Right cardiac atrium (tissue), 5 donors: ENCODE data around the gene ARHGAP25. TPM values are rescaled to one million over a fixed set of nuclear protein-coding genes. Genes with fewer than 3 reads are reported as not detected.

Source experiments
- ATAC-seq, 2 donors: fragments of 200-7000 bp; cut with Tn5 transposase; one replicate each; pipeline versions ENCODE4 v1.8.0 to v1.9.1; 2020; ENCODE audit warnings: moderate library complexity in 2 of 2, mild to moderate bottlenecking in 1 of 2
- DNase-seq, 3 donors: peaks; one replicate each; pipeline ENCODE4 v3.0.0-alpha.2; 2020
- H3K27ac ChIP-seq: one replicate; pipeline ENCODE4 v1.5.1; 2013; ENCODE audit warnings: mild to moderate bottlenecking, low read length, control low read depth, moderate library complexity
- H3K27me3 ChIP-seq: one replicate; pipeline ENCODE4 v1.6.1; 2013; ENCODE audit not compliant: control insufficient read depth, insufficient read depth
- H3K4me1 ChIP-seq: one replicate; pipeline ENCODE4 v1.6.1; 2013; ENCODE audit warnings: low read length; ENCODE audit not compliant: control insufficient read depth, insufficient read depth
- H3K4me3 ChIP-seq: one replicate; pipeline ENCODE4 v1.5.1; 2013; ENCODE audit warnings: low read length, control low read depth
- H3K9me3 ChIP-seq: one replicate; pipeline ENCODE4 v1.6.1; 2013; ENCODE audit warnings: low read length; ENCODE audit not compliant: control insufficient read depth
- WGBS: extraction: QIAGEN DNeasy Blood & Tissue Kit; methylation state at CpG from one replicate; pipeline ENCODE4 v1.1.7; 2013; 5-methylcytosine and 5-hydroxymethylcytosine counted together
- intact Hi-C, 4 donors: fragments of 100-400 bp; cut with DNase I; formaldehyde crosslinking; loops; one replicate each; pipeline versions ENCODE4 v1.11.0 to v1.14.0; 2022 to 2023
- long read RNA-seq, 4 donors: library from polyadenylated mRNA; unstranded; transcript quantifications; one replicate each; pipeline ENCODE4 v2.0.0, GENCODE V29; 2020 to 2021
- polyA plus RNA-seq: library from polyadenylated mRNA; stranded (reverse); fragments of 200-250 nt; gene quantifications from one replicate; pipeline ENCODE4 v1.2.3, GENCODE V29; 2013
- total RNA-seq, 4 donors: library from RNA; stranded (reverse); fragmentation: NEBNext Ultra II Directional; extraction: Animal tissue kit (Norgen Biotek cat#: 25700); gene quantifications; one replicate each; pipeline ENCODE4 v1.2.1, GENCODE V29; 2021
- donor health status: healthy with polysubstance abuse.
- donor health status: DM: no; HTN: yes; CAD: no.
- donor health status: DM: no; HTN: no; CAD: no.
- donor health status: DM: no; HTN: yes; CAD: no; lungs with severe emphysema.
- donor health status: DM: yes; HTN: yes; CAD: no.

ARHGAP25 gene
- total RNA-seq (1 to 10 TPM; 7.8 to 9.7 (median 9.1) TPM), polyA plus RNA-seq (5.9 TPM)
- long read RNA-seq, donor 1, transcript ARHGAP25-203 (10 exons, 2,939 nt), result major isoform, 9 of 20 reads
- long read RNA-seq, donor 1, partial matches to known transcripts, result 2 of 20 reads
- long read RNA-seq, donor 1, other reads (novel, unspliced or antisense), result 7 of 20 reads
- long read RNA-seq, donor 2, partial matches to known transcripts, result 1 of 10 reads
- long read RNA-seq, donor 2, other reads (novel, unspliced or antisense), result 8 of 10 reads
- long read RNA-seq, donor 3, transcript ARHGAP25-203 (10 exons, 2,939 nt), result major isoform, 12 of 33 reads
- long read RNA-seq, donor 3, partial matches to known transcripts, result 2 of 33 reads
- long read RNA-seq, donor 3, other reads (novel, unspliced or antisense), result 19 of 33 reads
- long read RNA-seq, donor 4, transcript ARHGAP25-203 (10 exons, 2,939 nt), result major isoform, 5 of 10 reads
- long read RNA-seq, donor 4, partial matches to known transcripts, result 0 of 10 reads
- long read RNA-seq, donor 4, other reads (novel, unspliced or antisense), result 4 of 10 reads

- Histone ChIP-seq H3K4me3 (peak within 1 kb of the TSS; percentile 27), H3K27me3 (no peaks in the 10 kb centered on the region), H3K9me3 (no peaks in the 10 kb centered on the region), H3K27ac (peak within 1 kb of the TSS; percentile 36), H3K4me1 (no peaks in the 10 kb centered on the region)
- WGBS, result 69% methylated on average over 12 of the region's 12 CpGs
- no peak for DNase-seq
- intact Hi-C loops, result no loop called here
- ATAC-seq, result peak in 1 of 2 donors; percentile 29
Measured at GRCh38 chr2:68734688-68735525, at the start of gene ARHGAP25. TSS of gene ARHGAP25 (plus strand) at chr2:68734811. CDS start at chr2:68735200, 389 bp downstream.

- WGBS, result 71% methylated on average over 5 of the region's 5 CpGs
- no peak overlapping the region for H3K27ac ChIP-seq
- H3K4me1 ChIP-seq, result no peaks in the 10 kb centered on the region
- H3K27me3 ChIP-seq, result no peaks in the 10 kb centered on the region
- DNase-seq (no peak), ATAC-seq (no peak)
- H3K4me3 ChIP-seq, result no peak overlapping the region
- H3K9me3 ChIP-seq, result no peaks in the 10 kb centered on the region
- intact Hi-C loops, result no loop called here
Measured at GRCh38 chr2:68686178-68686577, 48.4 kb upstream of the ARHGAP25 start.

GRCh38 chr2:68687018-68687417, 47.6 kb upstream of the ARHGAP25 start:
- Histone ChIP-seq H3K9me3 (no peaks in the 10 kb centered on the region), H3K27ac (no peak overlapping the region), H3K4me1 (no peaks in the 10 kb centered on the region), H3K4me3 (no peak overlapping the region), H3K27me3 (no peaks in the 10 kb centered on the region)
- intact Hi-C loops, result no loop called here
- ATAC-seq, result no peak
- no peak for DNase-seq
- 87% methylated on average over 1 of the region's 1 CpG for WGBS

- WGBS, result 54% methylated on average over 7 of the region's 7 CpGs
- no peak for ATAC-seq
- intact Hi-C loops, result no loop called here
- Histone ChIP-seq H3K27me3 (no peaks in the 10 kb centered on the region), H3K4me1 (no peaks in the 10 kb centered on the region), H3K4me3 (no peak overlapping the region), H3K9me3 (no peaks in the 10 kb centered on the region), H3K27ac (no peak overlapping the region)
- DNase-seq, result no peak
Measured at GRCh38 chr2:68689553-68690537, 44.8 kb upstream of the ARHGAP25 start.

GRCh38 chr2:68690851-68691250, 43.8 kb upstream of the ARHGAP25 start:
- ATAC-seq (no peak), DNase-seq (no peak)
- H3K9me3 ChIP-seq, result no peaks in the 10 kb centered on the region
- WGBS, result 80% methylated on average over 3 of the region's 3 CpGs
- no peak overlapping the region for H3K4me3 ChIP-seq
- intact Hi-C loops, result no loop called here
- no peak overlapping the region for H3K27ac ChIP-seq
- no peaks in the 10 kb centered on the region for H3K27me3 ChIP-seq
- no peaks in the 10 kb centered on the region for H3K4me1 ChIP-seq

- WGBS, result 81% methylated on average over 1 of the region's 1 CpG
- H3K4me3 ChIP-seq, result no peak overlapping the region
- ATAC-seq, result no peak
- no peaks in the 10 kb centered on the region for H3K4me1 ChIP-seq
- no peak overlapping the region for H3K27ac ChIP-seq
- peaks cover 3% of the 10 kb centered on the region for H3K9me3 ChIP-seq
- H3K27me3 ChIP-seq, result no peaks in the 10 kb centered on the region
- no peak for DNase-seq
- intact Hi-C loops, result no loop called here
Measured at GRCh38 chr2:68692511-68692910, 42.1 kb upstream of the ARHGAP25 start.

GRCh38 chr2:68693951-68694350, 40.7 kb upstream of the ARHGAP25 start:
- DNase-seq, result no peak
- intact Hi-C loops, result no loop called here
- no peak for ATAC-seq
- no peak overlapping the region for H3K27ac ChIP-seq
- no peak overlapping the region for H3K4me3 ChIP-seq
- 91% methylated on average over 2 of the region's 2 CpGs for WGBS
- H3K27me3 ChIP-seq, result no peaks in the 10 kb centered on the region
- peaks cover 3% of the 10 kb centered on the region for H3K9me3 ChIP-seq
- H3K4me1 ChIP-seq, result no peaks in the 10 kb centered on the region

GRCh38 chr2:68695971-68696370, 38.6 kb upstream of the ARHGAP25 start:
- no peak overlapping the region for H3K27ac ChIP-seq
- DNase-seq (no peak), ATAC-seq (no peak)
- 89% methylated on average over 4 of the region's 4 CpGs for WGBS
- H3K9me3 ChIP-seq, result peaks cover 3% of the 10 kb centered on the region
- intact Hi-C loops, result no loop called here
- H3K4me1 ChIP-seq, result no peaks in the 10 kb centered on the region
- H3K4me3 ChIP-seq, result no peak overlapping the region
- H3K27me3 ChIP-seq, result no peaks in the 10 kb centered on the region

GRCh38 chr2:68696554-68696953, 38.1 kb upstream of the ARHGAP25 start:
- Histone ChIP-seq H3K4me1 (no peaks in the 10 kb centered on the region), H3K4me3 (no peak overlapping the region), H3K9me3 (peaks cover 3% of the 10 kb centered on the region), H3K27ac (no peak overlapping the region), H3K27me3 (no peaks in the 10 kb centered on the region)
- 82% methylated on average over 2 of the region's 2 CpGs for WGBS
- DNase-seq (no peak), ATAC-seq (no peak)
- intact Hi-C loops, result no loop called here

- H3K4me3 ChIP-seq, result no peak overlapping the region
- H3K27me3 ChIP-seq, result no peaks in the 10 kb centered on the region
- peaks cover 3% of the 10 kb centered on the region for H3K9me3 ChIP-seq
- intact Hi-C loops, result no loop called here
- H3K27ac ChIP-seq, result no peak overlapping the region
- no peaks in the 10 kb centered on the region for H3K4me1 ChIP-seq
- WGBS, result 72% methylated on average over 4 of the region's 4 CpGs
- no peak for ATAC-seq
- DNase-seq, result no peak
Measured at GRCh38 chr2:68698567-68699377, 35.8 kb upstream of the ARHGAP25 start.
